RPMI7951 (cell line): ENCODE data around the gene UCP2. TPM values are rescaled to one million over a fixed set of nuclear protein-coding genes. Genes with fewer than 3 reads are reported as not detected.
A peak's percentile ranks its signal among the peaks of the same experiment; 100 is the strongest.

Experiments
- DNase-seq: peaks from one replicate; pipeline ENCODE4 v3.0.0-alpha.2; 2012; ENCODE audit warnings: low read depth
- total RNA-seq: library from RNA; depleted of rRNA; stranded (reverse); fragments of >200 nt; shearing (Covaris generic); gene quantifications from 2 replicates; pipeline ENCODE4 v1.2.3, GENCODE V29; 2014; rRNA removed

Gene UCP2
- 11.8 and 16.1 TPM in 2 replicates for total RNA-seq

GRCh38 chr11:73982595-73982989 lies at the start of gene UCP2:
Gene UCP2, minus strand, starts transcription at chr11:73982843. Its CDS starts 4,465 bp downstream, at chr11:73978378.
- peak; percentile 87 for DNase-seq

GRCh38 chr11:74030723-74031676 lies 48.4 kb upstream of the UCP2 start:
- DNase-seq, result no peak

GRCh38 chr11:74025467-74026166 lies 43.0 kb upstream of the UCP2 start:
- peak; percentile 72 for DNase-seq

- peak; percentile 70 for DNase-seq
Measured at GRCh38 chr11:74024261-74025029, 41.8 kb upstream of the UCP2 start.

GRCh38 chr11:74023276-74023675 lies 40.6 kb upstream of the UCP2 start:
- DNase-seq, result no peak

GRCh38 chr11:74022546-74022945 lies 39.9 kb upstream of the UCP2 start:
- DNase-seq, result no peak

- DNase-seq, result no peak
Measured at GRCh38 chr11:74021998-74022397, 39.4 kb upstream of the UCP2 start.

GRCh38 chr11:74020539-74020938 lies 37.9 kb upstream of the UCP2 start:
- no peak for DNase-seq

GRCh38 chr11:74019860-74020259 lies 37.2 kb upstream of the UCP2 start:
- no peak for DNase-seq

GRCh38 chr11:74019104-74019738 lies 36.6 kb upstream of the UCP2 start:
- no peak for DNase-seq

GRCh38 chr11:74018331-74019005 lies 35.8 kb upstream of the UCP2 start:
- DNase-seq, result peak; percentile 69

- DNase-seq, result no peak
Measured at GRCh38 chr11:74017631-74018030, 35.0 kb upstream of the UCP2 start.

- no peak for DNase-seq
Measured at GRCh38 chr11:74015919-74016684, 33.5 kb upstream of the UCP2 start.

- DNase-seq, result no peak
Measured at GRCh38 chr11:74014880-74015279, 32.2 kb upstream of the UCP2 start.

GRCh38 chr11:74013141-74013540 lies 30.5 kb upstream of the UCP2 start:
- no peak for DNase-seq

GRCh38 chr11:74012074-74012809 lies 29.6 kb upstream of the UCP2 start:
- no peak for DNase-seq

- DNase-seq, result no peak
Measured at GRCh38 chr11:74011360-74012073, 28.9 kb upstream of the UCP2 start.
